Islet precursor cell (in vitro differentiated cells): Measurements from ENCODE around the gene ERC2.

Experiments used
- DNase-seq: peaks from one replicate; pipeline ENCODE4 v3.0.0-alpha.2; 2018

The ERC2 gene

GRCh38 chr3:55601366-55602080, 866.7 kb downstream of the ERC2 start:
- DNase-seq, result no peak

GRCh38 chr3:55598224-55598623, 870.0 kb downstream of the ERC2 start:
- no peak for DNase-seq

DNA sequence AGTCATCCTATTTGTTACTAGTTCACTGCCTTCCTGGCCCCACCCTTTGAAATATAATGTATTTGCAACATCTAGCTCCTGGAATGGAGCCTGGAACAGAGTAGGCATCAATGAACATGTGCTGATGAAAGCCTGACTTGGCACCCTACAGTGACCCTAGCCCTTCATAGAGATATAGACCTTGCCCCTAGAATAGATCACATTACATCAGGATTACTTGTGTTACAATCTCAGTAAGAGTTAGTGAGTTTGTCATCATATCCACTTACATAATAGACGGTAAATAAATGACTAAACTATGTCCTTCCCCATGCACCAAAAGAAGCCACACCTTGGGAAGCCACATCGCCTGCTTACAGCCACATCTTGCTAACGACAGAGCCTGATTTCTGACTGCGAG, 870.6 kb downstream of the ERC2 start:
- DNase-seq, result peak; percentile 24

DNA sequence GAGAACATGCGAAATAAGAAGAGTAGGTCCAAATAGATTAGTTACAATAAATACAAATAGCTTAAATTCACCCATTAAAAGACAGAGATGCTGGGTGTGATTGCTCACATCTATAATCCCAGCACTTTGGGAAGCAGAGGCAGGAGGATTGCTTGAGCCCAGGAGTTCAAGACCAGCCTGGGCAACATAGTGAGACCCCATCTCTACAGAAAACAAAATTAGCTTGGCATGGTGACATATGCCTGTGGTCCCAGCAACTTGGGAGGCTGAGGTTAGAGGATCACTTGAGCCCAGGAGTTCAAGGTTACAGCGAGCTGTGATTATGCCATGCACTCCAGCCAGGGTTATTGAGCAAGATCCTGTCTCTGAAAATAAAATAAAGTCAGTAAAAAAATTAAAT, 872.1 kb downstream of the ERC2 start:
- peak; percentile 5 for DNase-seq

DNA sequence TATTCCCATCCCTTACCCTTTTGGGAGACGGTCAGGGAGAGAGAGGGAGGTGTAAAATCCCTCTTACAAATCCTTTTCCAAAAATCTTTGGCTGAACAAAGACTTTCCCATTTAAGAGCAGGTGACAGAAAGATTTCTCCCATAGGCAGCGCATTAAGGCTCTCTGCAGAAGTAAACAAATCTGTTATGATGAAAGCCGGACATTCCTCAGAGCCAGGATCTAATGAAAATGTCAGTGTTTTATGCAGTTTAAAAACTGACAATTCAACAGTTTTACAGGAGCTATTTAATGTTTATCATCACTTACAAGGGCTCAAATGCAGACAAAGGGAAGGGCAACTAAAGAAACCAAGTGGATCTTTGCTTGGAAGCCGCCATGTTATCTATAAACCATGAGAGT, 872.8 kb downstream of the ERC2 start:
- DNase-seq, result peak; percentile 6

DNA sequence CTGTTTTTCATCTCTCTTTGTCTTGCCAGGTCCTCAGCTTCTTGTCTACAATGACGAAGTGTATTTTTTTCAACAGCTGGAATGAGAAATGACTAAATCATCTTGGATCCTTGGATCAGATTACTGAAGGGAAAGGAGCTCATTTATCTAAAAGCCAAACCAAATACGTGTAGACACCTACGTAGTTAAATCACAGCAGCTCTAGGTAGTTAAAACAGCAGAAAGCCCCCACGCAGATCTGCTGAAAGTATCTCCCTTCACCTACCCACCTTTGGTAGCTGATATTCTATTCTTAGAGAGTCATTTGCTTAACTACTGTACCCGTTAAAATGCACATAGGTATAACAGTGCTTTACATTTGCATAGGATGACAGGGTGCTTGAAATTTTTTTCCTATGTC, 875.7 kb downstream of the ERC2 start:
- no peak for DNase-seq

- DNase-seq, result no peak
Measured at GRCh38 chr3:55591888-55592287, 876.4 kb downstream of the ERC2 start.

GRCh38 chr3:55588146-55588765, 880.0 kb downstream of the ERC2 start:
- no peak for DNase-seq

- DNase-seq, result no peak
Measured at GRCh38 chr3:55585856-55586255, 882.4 kb downstream of the ERC2 start.

DNA sequence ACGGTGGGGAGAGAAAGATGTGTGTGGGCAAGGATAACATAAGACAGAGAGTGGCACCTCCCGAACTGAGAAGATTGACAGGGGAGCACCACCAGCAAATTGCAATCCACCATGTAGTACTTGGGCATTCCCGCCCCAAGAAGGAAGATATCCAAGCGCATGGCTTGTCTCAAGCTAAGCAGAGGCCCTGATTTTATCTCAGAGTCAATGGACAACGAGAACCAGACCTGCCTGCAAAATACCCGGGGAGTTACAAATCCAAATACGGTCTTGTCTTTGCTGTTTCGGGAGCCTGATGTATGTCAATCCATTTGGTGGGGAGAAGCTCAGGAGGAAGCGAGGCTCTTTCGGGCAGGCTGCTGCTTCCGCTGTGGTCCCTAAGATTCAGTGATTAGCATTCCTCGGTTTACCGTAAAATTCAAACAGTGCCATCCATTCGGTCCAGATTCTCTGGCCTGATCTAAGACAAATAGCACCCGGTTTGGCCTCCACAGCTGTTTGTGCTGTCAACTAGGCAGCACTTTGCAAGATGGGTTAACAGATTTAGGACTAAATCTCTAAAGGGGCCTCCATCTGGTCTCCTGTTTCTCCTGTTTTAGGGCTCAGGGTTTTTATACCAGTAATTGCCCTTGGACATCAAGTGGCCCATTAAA, 883.4 kb downstream of the ERC2 start:
- peak; percentile 88 for DNase-seq

GRCh38 chr3:55584030-55584429, 884.2 kb downstream of the ERC2 start:
- DNase-seq, result no peak

GRCh38 chr3:55583475-55583874, 884.8 kb downstream of the ERC2 start:
- no peak for DNase-seq

- DNase-seq, result no peak
Measured at GRCh38 chr3:55579496-55579895, 888.8 kb downstream of the ERC2 start.

GRCh38 chr3:55576621-55577388, 891.5 kb downstream of the ERC2 start:
- peak; percentile 77 for DNase-seq

DNA sequence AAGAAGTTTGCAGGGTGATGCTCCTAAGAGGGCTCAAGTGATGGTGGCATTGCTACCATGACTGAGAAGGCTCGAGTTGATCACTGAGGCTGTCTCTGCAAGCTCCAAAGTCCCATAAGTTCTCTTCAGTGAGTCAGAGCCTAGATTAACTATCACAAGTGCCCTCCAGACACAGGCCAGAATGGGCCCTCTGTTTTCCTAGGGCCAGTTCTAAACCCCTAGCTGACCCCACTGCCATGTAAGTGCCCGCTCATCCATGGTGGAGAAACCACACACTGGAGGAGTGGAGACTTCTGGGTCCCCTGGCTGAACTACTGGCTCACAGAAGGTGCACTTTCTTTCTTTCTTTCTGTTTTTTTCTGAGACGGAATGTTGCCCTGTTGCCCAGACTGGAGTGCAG, 893.6 kb downstream of the ERC2 start:
- DNase-seq, result no peak

DNA sequence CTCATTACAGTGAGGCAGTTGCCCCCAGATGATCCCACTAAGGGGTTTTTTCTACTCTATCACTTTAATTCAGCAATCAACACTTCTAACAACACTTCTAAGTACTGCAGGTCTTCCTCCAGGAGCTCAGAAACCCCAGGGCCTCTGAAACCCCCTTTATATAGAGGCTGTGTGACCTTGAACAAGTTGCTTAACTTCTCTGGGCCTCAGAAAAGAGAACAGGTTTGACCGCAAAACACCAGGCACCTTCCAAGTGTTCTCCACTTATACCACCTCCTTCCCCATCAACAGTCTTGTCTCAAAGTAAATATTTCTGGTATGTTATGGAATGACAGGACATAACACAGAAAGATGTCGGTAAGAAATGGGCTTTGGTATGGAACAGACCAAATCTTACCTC, 895.5 kb downstream of the ERC2 start:
- no peak for DNase-seq

GRCh38 chr3:55571913-55572312, 896.4 kb downstream of the ERC2 start:
- DNase-seq, result peak; percentile 99

GRCh38 chr3:55571216-55571813, 897.0 kb downstream of the ERC2 start:
- DNase-seq, result peak; percentile 85

- peak; percentile 95 for DNase-seq
Measured at GRCh38 chr3:55570271-55570711, 898.0 kb downstream of the ERC2 start.

- peak; percentile 81 for DNase-seq
Measured at GRCh38 chr3:55569033-55569599, 899.2 kb downstream of the ERC2 start.

DNA sequence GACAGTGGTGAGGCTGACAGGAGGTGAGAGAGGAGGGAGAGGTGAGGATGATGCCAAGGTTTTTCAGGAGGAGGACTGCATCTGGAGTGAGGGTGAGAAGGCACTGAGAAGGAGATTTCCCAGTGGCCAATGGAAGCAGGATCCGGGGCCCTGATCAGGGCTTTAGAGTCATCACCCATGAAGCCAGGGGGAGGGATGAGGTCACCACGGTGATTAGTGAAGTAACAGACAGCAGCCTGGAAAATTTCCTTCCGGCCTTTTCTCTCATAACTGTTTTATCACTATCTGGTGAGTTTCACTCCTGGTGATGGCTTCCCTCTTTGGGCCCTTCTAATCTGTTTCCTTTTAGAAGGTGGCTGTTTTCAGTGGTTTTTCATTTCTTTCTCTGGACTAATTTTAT, 900.7 kb downstream of the ERC2 start:
- DNase-seq, result peak; percentile 65

DNA sequence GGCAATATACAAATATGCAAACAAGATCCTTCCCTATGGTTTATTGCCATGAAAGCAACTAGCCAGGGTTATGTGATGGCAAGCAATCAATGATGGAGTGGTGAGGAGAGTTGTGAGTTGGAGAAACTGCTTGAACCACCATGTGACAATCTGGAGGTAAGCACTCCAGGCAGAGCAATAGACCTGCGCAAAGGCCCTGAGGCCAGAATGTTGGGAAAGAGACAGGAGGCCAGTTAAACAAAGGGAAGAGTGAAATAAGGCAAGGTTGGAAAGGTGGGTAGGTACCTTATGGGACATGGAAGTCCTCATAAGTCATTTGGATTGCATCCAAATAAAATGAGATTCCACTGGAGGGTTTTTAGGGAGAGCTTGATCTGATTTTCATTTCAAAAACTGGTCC, 901.1 kb downstream of the ERC2 start:
- no peak for DNase-seq

DNA sequence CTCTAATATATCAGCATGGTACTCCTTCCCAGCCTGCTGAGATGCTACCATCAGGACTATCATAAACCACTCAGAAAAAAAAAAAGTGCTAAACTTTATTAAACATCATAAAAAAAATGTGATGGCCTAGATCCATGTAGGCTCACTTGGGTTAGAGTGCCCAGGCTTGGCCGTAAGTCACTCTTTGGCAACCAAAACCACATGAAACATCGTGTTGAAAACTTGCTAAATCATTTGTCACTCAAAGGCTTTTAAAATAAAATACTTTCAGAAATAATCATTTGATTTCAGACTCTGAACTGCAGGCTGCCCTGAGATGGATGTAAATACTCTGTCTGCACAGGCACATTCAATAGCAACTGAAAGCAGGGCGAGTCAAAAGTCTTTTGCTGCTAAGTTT, 902.7 kb downstream of the ERC2 start:
- DNase-seq, result no peak
